ENCODE measurements around the gene THOC5.
"Not testable (repeated sequence)": the region's sequence is repeated elsewhere in the genome, so short reads cannot be mapped to it uniquely, and the experiment has no call there.

Gene THOC5

GRCh38 chr22:29503811-29504372, 49.7 kb downstream of the THOC5 start:
- no peak for DNase-seq

- no peak for DNase-seq
These were observed 53.7 kb downstream of the THOC5 start for GRCh38 chr22:29499852-29500251.

- DNase-seq = no peak
These were observed 59.9 kb downstream of the THOC5 start for GRCh38 chr22:29493636-29494035.

GRCh38 chr22:29491012-29491411, 62.5 kb downstream of the THOC5 start:
- no peak for DNase-seq

- not testable (repeated sequence) for DNase-seq
These were observed 64.3 kb downstream of the THOC5 start for GRCh38 chr22:29489127-29489780.

- no peak for DNase-seq
These were observed 66.1 kb downstream of the THOC5 start for GRCh38 chr22:29487426-29487986.

GRCh38 chr22:29485448-29485847, 68.1 kb downstream of the THOC5 start:
- no peak for DNase-seq

GRCh38 chr22:29484642-29485041, 68.9 kb downstream of the THOC5 start:
- no peak for DNase-seq

- no peak for DNase-seq
These were observed 70.3 kb downstream of the THOC5 start for GRCh38 chr22:29483254-29483653.

GRCh38 chr22:29482726-29483125, 70.8 kb downstream of the THOC5 start:
- no peak for DNase-seq

GRCh38 chr22:29482253-29482652, 71.3 kb downstream of the THOC5 start:
- no peak for DNase-seq

GRCh38 chr22:29481265-29482000, 72.1 kb downstream of the THOC5 start:
- no peak for DNase-seq

GRCh38 chr22:29480512-29481264, 72.9 kb downstream of the THOC5 start:
- no peak for DNase-seq

GRCh38 chr22:29480262-29480511, 73.4 kb downstream of the THOC5 start:
- no peak for DNase-seq

- DNase-seq = no peak
These were observed 73.9 kb downstream of the THOC5 start, which contains the start of gene NEFH for GRCh38 chr22:29479417-29480261. Gene NEFH, plus strand, starts transcription at chr22:29480218. Its CDS starts 45 bp downstream, at chr22:29480263.

- no peak for DNase-seq
These were observed 75.0 kb downstream of the THOC5 start for GRCh38 chr22:29478326-29479276.

- no peak for DNase-seq
These were observed 75.7 kb downstream of the THOC5 start for GRCh38 chr22:29477723-29478318.

- no peak for DNase-seq
These were observed 77.4 kb downstream of the THOC5 start for GRCh38 chr22:29476116-29476515.

GRCh38 chr22:29475550-29475949, 78.0 kb downstream of the THOC5 start:
- no peak for DNase-seq

- DNase-seq = no peak
These were observed 80.6 kb downstream of the THOC5 start for GRCh38 chr22:29473001-29473400.

Data from activated gamma-delta T cell treated with Interleukin-2 at 50 U/mL for 16 hours (primary cell).